ENCODE measurements around the gene LRFN3.
"Not testable (repeated sequence)": the region's sequence is repeated elsewhere in the genome, so short reads cannot be mapped to it uniquely, and the experiment has no call there.

Gene LRFN3

GRCh38 chr19:35939307-35940077, 3.3 kb downstream of the LRFN3 start:
- DNase-seq (ENCODE audit: low spot score) = no peak

GRCh38 chr19:35940078-35940775, 4.1 kb downstream of the LRFN3 start:
- no peak for DNase-seq (ENCODE audit: low spot score)

GRCh38 chr19:35940839-35941238, 4.7 kb downstream of the LRFN3 start:
- no peak for DNase-seq (ENCODE audit: low spot score)

- DNase-seq (ENCODE audit: low spot score) = no peak
These were observed 6.1 kb downstream of the LRFN3 start for GRCh38 chr19:35942235-35942634.

- no peak for DNase-seq (ENCODE audit: low spot score)
These were observed 7.4 kb downstream of the LRFN3 start for GRCh38 chr19:35943321-35944301.

GRCh38 chr19:35944556-35944955, 8.4 kb downstream of the LRFN3 start:
- no peak for DNase-seq (ENCODE audit: low spot score)

GRCh38 chr19:35945121-35945790, 9.1 kb downstream of the LRFN3 start:
- no peak for DNase-seq (ENCODE audit: low spot score)

- no peak for DNase-seq (ENCODE audit: low spot score)
These were observed 10.0 kb downstream of the LRFN3 start for GRCh38 chr19:35946203-35946602.

GRCh38 chr19:35949131-35949530, 13.0 kb downstream of the LRFN3 start:
- no peak for DNase-seq (ENCODE audit: low spot score)

- DNase-seq (ENCODE audit: low spot score) = no peak
These were observed 19.9 kb downstream of the LRFN3 start for GRCh38 chr19:35955881-35956634.

- DNase-seq (ENCODE audit: low spot score) = not testable (repeated sequence)
These were observed 21.2 kb downstream of the LRFN3 start for GRCh38 chr19:35957411-35957810.

GRCh38 chr19:35958660-35959039, 22.5 kb downstream of the LRFN3 start:
- no peak for DNase-seq (ENCODE audit: low spot score)

GRCh38 chr19:35959040-35959967, 23.1 kb downstream of the LRFN3 start:
- peak; percentile 51 for DNase-seq (ENCODE audit: low spot score)

GRCh38 chr19:35959968-35960320, 23.8 kb downstream of the LRFN3 start:
- no peak for DNase-seq (ENCODE audit: low spot score)

- DNase-seq (ENCODE audit: low spot score) = no peak
These were observed 24.3 kb downstream of the LRFN3 start for GRCh38 chr19:35960432-35960972.

GRCh38 chr19:35963514-35963913, 27.3 kb downstream of the LRFN3 start:
- no peak for DNase-seq (ENCODE audit: low spot score)

GRCh38 chr19:35966771-35967170, 30.6 kb downstream of the LRFN3 start:
- no peak for DNase-seq (ENCODE audit: low spot score)

- no peak for DNase-seq (ENCODE audit: low spot score)
These were observed 37.3 kb downstream of the LRFN3 start for GRCh38 chr19:35973487-35973886.

- DNase-seq (ENCODE audit: low spot score) = peak; percentile 32
These were observed 39.5 kb downstream of the LRFN3 start for GRCh38 chr19:35975608-35976214.
